ENCODE results near the gene TM9SF1. TPM values are rescaled to one million over a fixed set of nuclear protein-coding genes. Genes with fewer than 3 reads are reported as not detected.

The TM9SF1 gene
- total and polyA plus RNA-seq, 10 of the 15 experiments (the other 5 are each of a cell fraction or from before 2014, with no cell fraction given): 7.2 to 39.2 (median 17.6) TPM

DNA sequence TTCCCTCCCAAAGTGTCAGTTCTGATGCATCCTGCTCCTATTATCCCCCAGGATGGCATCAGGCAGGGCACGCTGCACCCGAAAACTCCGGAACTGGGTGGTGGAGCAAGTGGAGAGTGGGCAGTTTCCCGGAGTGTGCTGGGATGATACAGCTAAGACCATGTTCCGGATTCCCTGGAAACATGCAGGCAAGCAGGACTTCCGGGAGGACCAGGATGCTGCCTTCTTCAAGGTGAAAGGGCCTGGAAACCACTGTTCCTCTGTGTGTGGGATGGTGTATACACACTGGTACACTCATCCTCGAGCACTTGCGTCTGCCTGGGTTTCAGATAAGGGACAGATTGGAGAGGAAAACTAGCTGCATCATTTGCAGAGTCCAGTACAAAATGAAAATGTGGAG, 33.1 kb downstream of the TM9SF1 start (continued):
- TF ChIP-seq, protein P1, sequence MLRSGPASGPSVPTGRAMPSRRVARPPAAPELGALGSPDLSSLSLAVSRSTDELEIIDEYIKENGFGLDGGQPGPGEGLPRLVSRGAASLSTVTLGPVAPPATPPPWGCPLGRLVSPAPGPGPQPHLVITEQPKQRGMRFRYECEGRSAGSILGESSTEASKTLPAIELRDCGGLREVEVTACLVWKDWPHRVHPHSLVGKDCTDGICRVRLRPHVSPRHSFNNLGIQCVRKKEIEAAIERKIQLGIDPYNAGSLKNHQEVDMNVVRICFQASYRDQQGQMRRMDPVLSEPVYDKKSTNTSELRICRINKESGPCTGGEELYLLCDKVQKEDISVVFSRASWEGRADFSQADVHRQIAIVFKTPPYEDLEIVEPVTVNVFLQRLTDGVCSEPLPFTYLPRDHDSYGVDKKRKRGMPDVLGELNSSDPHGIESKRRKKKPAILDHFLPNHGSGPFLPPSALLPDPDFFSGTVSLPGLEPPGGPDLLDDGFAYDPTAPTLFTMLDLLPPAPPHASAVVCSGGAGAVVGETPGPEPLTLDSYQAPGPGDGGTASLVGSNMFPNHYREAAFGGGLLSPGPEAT (IDR thresholded peaks at IDR 0.05; ENCODE audit: low read depth): no peak

DNA sequence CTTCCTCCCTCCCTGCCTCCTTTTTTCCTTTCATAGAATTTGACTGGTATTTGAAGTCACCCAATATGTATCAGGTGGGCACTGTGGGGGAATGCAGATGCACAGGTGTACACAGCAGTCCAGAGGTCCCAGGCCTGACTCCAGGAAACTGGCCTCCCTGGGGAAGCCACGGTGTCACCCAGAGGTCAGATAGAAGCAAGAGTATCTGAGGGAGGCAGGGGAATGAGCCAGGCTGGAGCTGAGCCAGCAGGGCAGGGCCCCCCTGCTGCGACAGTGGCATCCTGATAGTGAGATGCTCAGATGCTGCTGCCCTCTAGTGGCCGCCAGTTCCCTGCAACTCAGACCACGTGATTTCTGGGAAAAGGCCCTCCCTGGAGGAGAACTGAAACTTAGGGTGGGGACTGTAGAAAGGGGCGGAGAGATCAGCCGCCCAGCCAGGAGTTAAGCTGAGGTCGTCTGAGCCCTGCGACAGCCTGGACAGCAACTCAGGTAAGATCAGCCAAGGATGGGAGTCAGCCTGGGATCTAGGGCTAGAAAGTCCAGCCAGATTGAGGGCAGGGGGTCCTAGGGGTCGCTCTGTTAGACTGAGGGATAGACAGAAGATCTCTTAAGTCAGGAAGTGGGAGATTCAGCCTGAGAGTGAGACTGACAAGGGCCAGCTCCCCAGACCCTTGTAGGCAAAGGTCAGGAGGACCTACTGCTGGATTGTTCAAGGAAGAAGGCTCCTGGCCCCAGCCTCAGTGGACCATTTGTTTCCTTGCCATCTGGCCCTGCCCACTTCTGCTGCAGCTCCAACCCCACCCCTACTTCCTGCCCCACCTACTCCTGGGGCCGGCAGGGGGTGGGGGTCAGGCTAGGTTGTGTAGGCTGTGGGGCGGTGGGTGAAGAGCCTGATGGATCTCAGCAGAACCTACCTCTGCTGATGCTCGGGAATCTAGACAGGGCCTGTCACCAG, 34.1 kb downstream of the TM9SF1 start, which contains the start of gene IRF9:
TSS of gene IRF9 (plus strand) at position 416 of the 955 bp plus-strand sequence. CDS start 880 bp downstream, outside the sequence.
- Histone ChIP-seq H3K4me1 (ENCODE audit: control insufficient read depth, insufficient read depth, low read length) (peaks cover 38% of the 10 kb centered on the region), H3K9me3 (replicated peaks; ENCODE audit: control insufficient read depth, insufficient read depth, low read length) (no peaks in the 10 kb centered on the region), H3K79me2 (ENCODE audit: control insufficient read depth, insufficient read depth, low read length) (peaks cover 43% of the 10 kb centered on the region), H2AFZ (ENCODE audit: control insufficient read depth, low read depth, low read length) (peak within 1 kb of the TSS; percentile 14), H4K20me1 (ENCODE audit: control insufficient read depth, insufficient read depth) (no peaks in the 10 kb centered on the region), H3K27me3 (replicated peaks in 1 of 2; ENCODE audit: control insufficient read depth in 2 of 2, insufficient read depth in 2 of 2, low read length in 1 of 2) (no peaks in the 10 kb centered on the region), H3K9ac (ENCODE audit: control insufficient read depth, insufficient read depth, low read length) (peak within 1 kb of the TSS; percentile 83), H3K4me3 (peak within 1 kb of the TSS; percentile 99), H3K4me2 (ENCODE audit: control insufficient read depth, insufficient read depth) (peak within 1 kb of the TSS; percentile 90), H3K27ac (ENCODE audit: control insufficient read depth, insufficient read depth) (peak within 1 kb of the TSS; percentile 96), H3K36me3 (ENCODE audit: control insufficient read depth in 2 of 2, insufficient read depth in 2 of 2, low read length in 1 of 2) (peaks cover 42 to 50% of the 10 kb centered on the region in 2 experiments)
- SMC1A ChIA-PET (ENCODE audit: uncharacterized antibody, unreplicated experiment): interaction anchor here (0.7 to 4.9 kb wide), 32 partner anchors 10 to 146 kb away, joined by 3 to 54 read pairs (median 5); partner anchors contain the start of genes CHMP4A, CIDEB, DCAF11 and DHRS1
- CTCF ChIA-PET: interaction anchor here (0.8 to 4.2 kb wide), 39 partner anchors 9 to 529 kb away, joined by 3 to 63 read pairs (median 5); partner anchors contain the start of genes CARMIL3, CHMP4A, CIDEB and DCAF11
- FAIRE-seq (peak; percentile 97), ATAC-seq (peak; percentile 91), DNase-seq (ENCODE audit: low read depth, low spot score) (peak; percentile 98)
- POLR2A ChIA-PET: interaction anchor here (0.8 to 4.8 kb wide), 27 partner anchors 9 to 138 kb away, joined by 3 to 99 read pairs (median 8); partner anchors contain the start of genes CHMP4A, DCAF11, DHRS1 and EMC9
- in situ Hi-C loops (cut with MboI): no loop called here
- intact Hi-C loops (cut with micrococcal nuclease; ENCODE audit: unreplicated experiment): loop anchor here (1.0 kb wide), 6 partner anchors 14 to 147 kb away; partner anchors contain the start of genes CHMP4A, DCAF11, NRL and RNF31
- 0% methylated on average over 12 of the region's 12 CpGs for WGBS (ENCODE audit: insufficient coverage, insufficient replicate concordance, low lambda C conversion rate, missing lambda C conversion rate)
- no TSS peak for BruUV-seq (replicated peaks)
- RAD21 ChIA-PET (ENCODE audit: unreplicated experiment): interaction anchor here (0.6 to 4.5 kb wide), 30 partner anchors 10 to 270 kb away, joined by 3 to 60 read pairs (median 8); partner anchors contain the start of genes CHMP4A, CIDEB, DCAF11 and EMC9
- TF ChIP-seq POLR2AphosphoS2 (IDR thresholded peaks at IDR 0.05; ENCODE audit: low read depth, low read length): peak; percentile 97
- peak; percentile 94; the same call in 1 of the 2 replicates for TF ChIP-seq SMAD5 (IDR thresholded peaks at IDR 0.05; ENCODE audit: low read depth)
- no peak for TF ChIP-seq HDAC6 (IDR thresholded peaks at IDR 0.05; ENCODE audit: unreplicated experiment)
- TF ChIP-seq SREBF1 (IDR thresholded peaks at IDR 0.05; ENCODE audit: low read length): no peak
- TF ChIP-seq EED (IDR thresholded peaks at IDR 0.05; ENCODE audit: low read depth): peak; percentile 43; the same call in 1 of the 2 replicates
- TF ChIP-seq, protein P2, sequence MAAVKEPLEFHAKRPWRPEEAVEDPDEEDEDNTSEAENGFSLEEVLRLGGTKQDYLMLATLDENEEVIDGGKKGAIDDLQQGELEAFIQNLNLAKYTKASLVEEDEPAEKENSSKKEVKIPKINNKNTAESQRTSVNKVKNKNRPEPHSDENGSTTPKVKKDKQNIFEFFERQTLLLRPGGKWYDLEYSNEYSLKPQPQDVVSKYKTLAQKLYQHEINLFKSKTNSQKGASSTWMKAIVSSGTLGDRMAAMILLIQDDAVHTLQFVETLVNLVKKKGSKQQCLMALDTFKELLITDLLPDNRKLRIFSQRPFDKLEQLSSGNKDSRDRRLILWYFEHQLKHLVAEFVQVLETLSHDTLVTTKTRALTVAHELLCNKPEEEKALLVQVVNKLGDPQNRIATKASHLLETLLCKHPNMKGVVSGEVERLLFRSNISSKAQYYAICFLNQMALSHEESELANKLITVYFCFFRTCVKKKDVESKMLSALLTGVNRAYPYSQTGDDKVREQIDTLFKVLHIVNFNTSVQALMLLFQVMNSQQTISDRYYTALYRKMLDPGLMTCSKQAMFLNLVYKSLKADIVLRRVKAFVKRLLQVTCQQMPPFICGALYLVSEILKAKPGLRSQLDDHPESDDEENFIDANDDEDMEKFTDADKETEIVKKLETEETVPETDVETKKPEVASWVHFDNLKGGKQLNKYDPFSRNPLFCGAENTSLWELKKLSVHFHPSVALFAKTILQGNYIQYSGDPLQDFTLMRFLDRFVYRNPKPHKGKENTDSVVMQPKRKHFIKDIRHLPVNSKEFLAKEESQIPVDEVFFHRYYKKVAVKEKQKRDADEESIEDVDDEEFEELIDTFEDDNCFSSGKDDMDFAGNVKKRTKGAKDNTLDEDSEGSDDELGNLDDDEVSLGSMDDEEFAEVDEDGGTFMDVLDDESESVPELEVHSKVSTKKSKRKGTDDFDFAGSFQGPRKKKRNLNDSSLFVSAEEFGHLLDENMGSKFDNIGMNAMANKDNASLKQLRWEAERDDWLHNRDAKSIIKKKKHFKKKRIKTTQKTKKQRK (IDR thresholded peaks at IDR 0.05; ENCODE audit: low read depth, low read length): 0 out of 2 replicates have a peak, but pooled peaks have one; percentile 16
- TF ChIP-seq MEF2A (IDR thresholded peaks at IDR 0.05; ENCODE audit: insufficient read depth, low read depth, low read length): 0 out of 2 replicates have a peak, but pooled peaks have one; percentile 30
- TF ChIP-seq, protein P3, sequence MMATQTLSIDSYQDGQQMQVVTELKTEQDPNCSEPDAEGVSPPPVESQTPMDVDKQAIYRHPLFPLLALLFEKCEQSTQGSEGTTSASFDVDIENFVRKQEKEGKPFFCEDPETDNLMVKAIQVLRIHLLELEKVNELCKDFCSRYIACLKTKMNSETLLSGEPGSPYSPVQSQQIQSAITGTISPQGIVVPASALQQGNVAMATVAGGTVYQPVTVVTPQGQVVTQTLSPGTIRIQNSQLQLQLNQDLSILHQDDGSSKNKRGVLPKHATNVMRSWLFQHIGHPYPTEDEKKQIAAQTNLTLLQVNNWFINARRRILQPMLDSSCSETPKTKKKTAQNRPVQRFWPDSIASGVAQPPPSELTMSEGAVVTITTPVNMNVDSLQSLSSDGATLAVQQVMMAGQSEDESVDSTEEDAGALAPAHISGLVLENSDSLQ (IDR thresholded peaks at IDR 0.05): peak; percentile 59
- 0 out of 2 replicates have a peak, but pooled peaks have one; percentile 41 for TF ChIP-seq GATAD2B (conservative IDR thresholded peaks at IDR 0.05; ENCODE audit: low read depth)
- TF ChIP-seq RUNX3 (IDR thresholded peaks at IDR 0.05; ENCODE audit: low read length): peak; percentile 40

Measured in GM12878 (cell line).